Measurements from ENCODE around the gene FAU. TPM values are rescaled to one million over a fixed set of nuclear protein-coding genes. Genes with fewer than 3 reads are reported as not detected.

The FAU gene
- total and polyA plus RNA-seq, 2 of the 13 experiments (the other 11 are each of a cell fraction or from before 2014, with no cell fraction given), result 374 to 869 TPM

DNA sequence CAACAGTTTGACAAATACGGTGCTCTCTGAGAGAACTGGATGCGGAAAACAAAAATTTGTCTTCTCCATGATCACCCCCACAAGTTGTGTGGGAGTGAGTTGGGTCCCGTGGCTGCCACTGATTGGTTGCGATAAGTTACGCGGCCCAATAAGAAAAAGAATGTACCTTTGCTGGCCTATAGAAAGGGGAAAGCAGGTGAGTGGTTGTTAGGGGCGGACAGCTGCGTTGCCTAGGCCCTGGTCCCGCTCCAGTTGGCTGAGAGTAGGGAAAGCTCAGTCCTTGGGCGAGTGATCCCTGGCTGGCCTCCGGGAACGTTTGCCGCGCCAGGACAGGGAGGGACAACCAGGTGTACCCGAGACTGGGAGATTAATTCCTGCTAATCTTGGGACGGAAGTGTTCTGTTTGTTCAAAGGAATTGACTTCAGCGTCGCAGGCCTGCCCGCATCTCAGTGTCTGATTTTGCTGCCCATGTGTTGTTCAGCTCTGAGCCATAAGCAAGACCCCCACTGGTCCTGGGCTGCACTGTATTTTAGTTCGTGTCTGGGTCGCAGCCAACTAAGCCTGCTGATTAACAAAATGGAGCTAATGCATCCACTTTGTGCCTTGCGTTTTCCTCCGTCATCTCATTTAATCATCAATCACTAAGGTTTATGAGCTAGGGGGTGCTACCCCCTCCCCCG lies 13.2 kb upstream of the FAU start (continued):
- TF ChIP-seq, protein P1, sequence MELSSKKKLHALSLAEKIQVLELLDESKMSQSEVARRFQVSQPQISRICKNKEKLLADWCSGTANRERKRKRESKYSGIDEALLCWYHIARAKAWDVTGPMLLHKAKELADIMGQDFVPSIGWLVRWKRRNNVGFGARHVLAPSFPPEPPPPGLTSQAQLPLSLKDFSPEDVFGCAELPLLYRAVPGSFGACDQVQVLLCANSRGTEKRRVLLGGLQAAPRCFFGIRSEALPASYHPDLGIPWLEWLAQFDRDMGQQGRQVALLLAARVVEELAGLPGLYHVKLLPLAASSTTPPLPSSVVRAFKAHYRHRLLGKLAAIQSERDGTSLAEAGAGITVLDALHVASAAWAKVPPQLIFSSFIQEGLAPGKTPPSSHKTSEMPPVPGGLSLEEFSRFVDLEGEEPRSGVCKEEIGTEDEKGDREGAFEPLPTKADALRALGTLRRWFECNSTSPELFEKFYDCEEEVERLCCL (CRISPR knock-in tag; IDR thresholded peaks at IDR 0.05; ENCODE audit: borderline replicate concordance), result no peak
- TF ChIP-seq ZNF547 (CRISPR knock-in tag; IDR thresholded peaks at IDR 0.05), result 0 out of 2 replicates have a peak, but pooled peaks have one; percentile 24
- TF ChIP-seq SP4 (CRISPR knock-in tag; IDR thresholded peaks at IDR 0.05), result peak; percentile 49
- TF ChIP-seq, protein P2, sequence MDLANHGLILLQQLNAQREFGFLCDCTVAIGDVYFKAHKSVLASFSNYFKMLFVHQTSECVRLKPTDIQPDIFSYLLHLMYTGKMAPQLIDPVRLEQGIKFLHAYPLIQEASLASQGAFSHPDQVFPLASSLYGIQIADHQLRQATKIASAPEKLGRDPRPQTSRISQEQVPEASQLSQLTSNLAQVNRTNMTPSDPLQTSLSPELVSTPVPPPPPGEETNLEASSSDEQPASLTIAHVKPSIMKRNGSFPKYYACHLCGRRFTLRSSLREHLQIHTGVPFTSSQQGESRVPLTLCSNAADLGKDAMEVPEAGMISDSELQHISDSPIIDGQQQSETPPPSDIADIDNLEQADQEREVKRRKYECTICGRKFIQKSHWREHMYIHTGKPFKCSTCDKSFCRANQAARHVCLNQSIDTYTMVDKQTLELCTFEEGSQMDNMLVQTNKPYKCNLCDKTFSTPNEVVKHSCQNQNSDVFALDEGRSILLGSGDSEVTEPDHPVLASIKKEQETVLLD (CRISPR knock-in tag; IDR thresholded peaks at IDR 0.05; ENCODE audit: low read depth), result no peak
- TF ChIP-seq POLR2G (IDR thresholded peaks at IDR 0.05; ENCODE audit: low read depth, low read length), result peak; percentile 76
- TF ChIP-seq, protein P3, sequence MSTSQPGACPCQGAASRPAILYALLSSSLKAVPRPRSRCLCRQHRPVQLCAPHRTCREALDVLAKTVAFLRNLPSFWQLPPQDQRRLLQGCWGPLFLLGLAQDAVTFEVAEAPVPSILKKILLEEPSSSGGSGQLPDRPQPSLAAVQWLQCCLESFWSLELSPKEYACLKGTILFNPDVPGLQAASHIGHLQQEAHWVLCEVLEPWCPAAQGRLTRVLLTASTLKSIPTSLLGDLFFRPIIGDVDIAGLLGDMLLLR (CRISPR knock-in tag; IDR thresholded peaks at IDR 0.05), result no peak
- TF ChIP-seq, protein P4, sequence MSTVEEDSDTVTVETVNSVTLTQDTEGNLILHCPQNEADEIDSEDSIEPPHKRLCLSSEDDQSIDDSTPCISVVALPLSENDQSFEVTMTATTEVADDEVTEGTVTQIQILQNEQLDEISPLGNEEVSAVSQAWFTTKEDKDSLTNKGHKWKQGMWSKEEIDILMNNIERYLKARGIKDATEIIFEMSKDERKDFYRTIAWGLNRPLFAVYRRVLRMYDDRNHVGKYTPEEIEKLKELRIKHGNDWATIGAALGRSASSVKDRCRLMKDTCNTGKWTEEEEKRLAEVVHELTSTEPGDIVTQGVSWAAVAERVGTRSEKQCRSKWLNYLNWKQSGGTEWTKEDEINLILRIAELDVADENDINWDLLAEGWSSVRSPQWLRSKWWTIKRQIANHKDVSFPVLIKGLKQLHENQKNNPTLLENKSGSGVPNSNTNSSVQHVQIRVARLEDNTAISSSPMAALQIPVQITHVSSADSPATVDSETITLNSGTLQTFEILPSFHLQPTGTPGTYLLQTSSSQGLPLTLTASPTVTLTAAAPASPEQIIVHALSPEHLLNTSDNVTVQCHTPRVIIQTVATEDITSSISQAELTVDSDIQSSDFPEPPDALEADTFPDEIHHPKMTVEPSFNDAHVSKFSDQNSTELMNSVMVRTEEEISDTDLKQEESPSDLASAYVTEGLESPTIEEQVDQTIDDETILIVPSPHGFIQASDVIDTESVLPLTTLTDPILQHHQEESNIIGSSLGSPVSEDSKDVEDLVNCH (CRISPR knock-in tag; IDR thresholded peaks at IDR 0.05), result no peak
- no peak for TF ChIP-seq ZNF367 (CRISPR knock-in tag; IDR thresholded peaks at IDR 0.05; ENCODE audit: borderline replicate concordance)
- no peak for TF ChIP-seq ZNF577 (CRISPR knock-in tag; IDR thresholded peaks at IDR 0.05; ENCODE audit: borderline replicate concordance, low read depth)
- TF ChIP-seq, protein P5, sequence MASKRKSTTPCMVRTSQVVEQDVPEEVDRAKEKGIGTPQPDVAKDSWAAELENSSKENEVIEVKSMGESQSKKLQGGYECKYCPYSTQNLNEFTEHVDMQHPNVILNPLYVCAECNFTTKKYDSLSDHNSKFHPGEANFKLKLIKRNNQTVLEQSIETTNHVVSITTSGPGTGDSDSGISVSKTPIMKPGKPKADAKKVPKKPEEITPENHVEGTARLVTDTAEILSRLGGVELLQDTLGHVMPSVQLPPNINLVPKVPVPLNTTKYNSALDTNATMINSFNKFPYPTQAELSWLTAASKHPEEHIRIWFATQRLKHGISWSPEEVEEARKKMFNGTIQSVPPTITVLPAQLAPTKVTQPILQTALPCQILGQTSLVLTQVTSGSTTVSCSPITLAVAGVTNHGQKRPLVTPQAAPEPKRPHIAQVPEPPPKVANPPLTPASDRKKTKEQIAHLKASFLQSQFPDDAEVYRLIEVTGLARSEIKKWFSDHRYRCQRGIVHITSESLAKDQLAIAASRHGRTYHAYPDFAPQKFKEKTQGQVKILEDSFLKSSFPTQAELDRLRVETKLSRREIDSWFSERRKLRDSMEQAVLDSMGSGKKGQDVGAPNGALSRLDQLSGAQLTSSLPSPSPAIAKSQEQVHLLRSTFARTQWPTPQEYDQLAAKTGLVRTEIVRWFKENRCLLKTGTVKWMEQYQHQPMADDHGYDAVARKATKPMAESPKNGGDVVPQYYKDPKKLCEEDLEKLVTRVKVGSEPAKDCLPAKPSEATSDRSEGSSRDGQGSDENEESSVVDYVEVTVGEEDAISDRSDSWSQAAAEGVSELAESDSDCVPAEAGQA (IDR thresholded peaks at IDR 0.05; ENCODE audit: low read depth), result no peak
- TF ChIP-seq, protein P5 (CRISPR knock-in tag; IDR thresholded peaks at IDR 0.05; ENCODE audit: borderline replicate concordance), result no peak
- no peak for TF ChIP-seq ZBTB20 (CRISPR knock-in tag; IDR thresholded peaks at IDR 0.05; ENCODE audit: borderline replicate concordance, low read depth)
- 0 out of 2 replicates have a peak, but pooled peaks have one; percentile 41 for TF ChIP-seq SMYD3 (CRISPR knock-in tag; IDR thresholded peaks at IDR 0.05)
- TF ChIP-seq MYNN (CRISPR knock-in tag; IDR thresholded peaks at IDR 0.05; ENCODE audit: low read depth), result no peak
- no peak for TF ChIP-seq YEATS2 (CRISPR knock-in tag; IDR thresholded peaks at IDR 0.05; ENCODE audit: borderline replicate concordance)
- no peak for TF ChIP-seq GABPA (IDR thresholded peaks at IDR 0.05; ENCODE audit: low read depth, low read length)
- TF ChIP-seq GABPA (CRISPR knock-in tag; IDR thresholded peaks at IDR 0.05; ENCODE audit: low read depth), result no peak
- peak; percentile 29; the same call in 1 of the 2 replicates for TF ChIP-seq ZNF263 (CRISPR knock-in tag; IDR thresholded peaks at IDR 0.05)

Data from HepG2 (cell line).